GM12878 (cell line): ENCODE results near the gene RPL13A. TPM values are rescaled to one million over a fixed set of nuclear protein-coding genes. Genes with fewer than 3 reads are reported as not detected.
A peak's percentile ranks its signal among the peaks of the same experiment; 100 is the strongest.

Source experiments
- ATAC-seq: fragments of 200-7000 bp; cut with Tn5 transposase; 3 replicates; pipeline ENCODE4 v1.9.1; 2020; ENCODE audit warnings: mild to moderate bottlenecking, moderate library complexity
- BruUV-seq: library from RNA; stranded (reverse); fragments of 400-500 nt; replicated peaks from 2 replicates; lab custom pipeline; 2021; lab: Mats Ljungman, UMichigan
- CTCF ChIA-PET: fragments of 300-600 bp; sonication (Branson Sonifier 250); formaldehyde crosslinking; extraction: SDS; loops from one replicate; lab custom pipeline; 2021; ENCODE audit warnings: inconsistent platforms; lab: Yijun Ruan, JAX
- POLR2A ChIA-PET: fragments of 350-600 bp; formaldehyde crosslinking; extraction: SDS; loops from one replicate; lab custom pipeline; 2021; ENCODE audit warnings: inconsistent platforms; lab: Charles Lee
- RAD21 ChIA-PET: fragments of 300-600 bp; sonication (Branson Sonifier 250); formaldehyde crosslinking; loops from one replicate; lab custom pipeline; 2023; ENCODE audit warnings: antibody characterized with exemption; ENCODE audit not compliant: unreplicated experiment; lab: Charles Lee
- SMC1A ChIA-PET: fragments of 300-600 bp; sonication (Branson Sonifier 250); formaldehyde crosslinking; loops from one replicate; lab custom pipeline; 2023; ENCODE audit not compliant: unreplicated experiment, uncharacterized antibody; lab: Charles Lee
- DNase-seq: peaks from one replicate; pipeline ENCODE4 v3.0.0-alpha.2; 2011; ENCODE audit warnings: low read depth, low spot score
- FAIRE-seq: peaks from 3 replicates; lab custom pipeline; 2011; peaks lifted over from hg19 to GRCh38; lab: Jason Lieb, UNC
- H2AFZ ChIP-seq: 2 replicates; pipeline ENCODE4 v1.6.0; 2011; ENCODE audit warnings: low read depth, low read length, control low read depth; ENCODE audit not compliant: control insufficient read depth
- H3K27ac ChIP-seq: 2 replicates; pipeline ENCODE4 v1.5.1; 2011; ENCODE audit warnings: control low read depth; ENCODE audit not compliant: control insufficient read depth, insufficient read depth
- H3K27me3 ChIP-seq, 2 experiments: replicated peaks in 1 of 2; 2 replicates each; pipeline versions ENCODE4 v1.6.0 to v1.6.1; 2011; ENCODE audit warnings: low read length in 1 of 2; ENCODE audit not compliant: control insufficient read depth in 2 of 2, insufficient read depth in 2 of 2
- H3K36me3 ChIP-seq, 2 experiments: 2 replicates each; pipeline ENCODE4 v1.5.1; 2011; ENCODE audit warnings: low read length in 1 of 2; ENCODE audit not compliant: control insufficient read depth in 2 of 2, insufficient read depth in 2 of 2
- H3K4me1 ChIP-seq: 2 replicates; pipeline ENCODE4 v1.6.1; 2011; ENCODE audit warnings: mild to moderate bottlenecking, low read length, moderate library complexity, mixed read lengths; ENCODE audit not compliant: control insufficient read depth, insufficient read depth
- H3K4me2 ChIP-seq: 2 replicates; pipeline ENCODE4 v1.6.0; 2011; ENCODE audit warnings: control low read depth; ENCODE audit not compliant: control insufficient read depth, insufficient read depth
- H3K4me3 ChIP-seq: fragments of 200-600 bp; sonication (generic); 2 replicates; pipeline ENCODE4 v1.5.1; 2016
- H3K79me2 ChIP-seq: 2 replicates; pipeline ENCODE4 v1.6.0; 2011; ENCODE audit warnings: low read length; ENCODE audit not compliant: control insufficient read depth, insufficient read depth
- H3K9ac ChIP-seq: 2 replicates; pipeline ENCODE4 v1.8.0; 2011; ENCODE audit warnings: low read length, control low read depth, mixed read lengths; ENCODE audit not compliant: control insufficient read depth, insufficient read depth
- H3K9me3 ChIP-seq: replicated peaks from 3 replicates; pipeline ENCODE4 v1.5.1; 2011; ENCODE audit warnings: mild to moderate bottlenecking, low read length; ENCODE audit not compliant: control insufficient read depth, insufficient read depth
- H4K20me1 ChIP-seq: 2 replicates; pipeline ENCODE4 v1.6.0; 2011; ENCODE audit not compliant: control insufficient read depth, insufficient read depth
- ATF7 ChIP-seq: fragments of 450-650 bp; IDR thresholded peaks from 2 replicates; pipeline ENCODE4 v1.6.1; 2016; ENCODE audit warnings: low read depth, mild to moderate bottlenecking
- DPF2 ChIP-seq: fragments of 450-650 bp; IDR thresholded peaks from 2 replicates; pipeline ENCODE4 v1.6.1; 2017; ENCODE audit warnings: mild to moderate bottlenecking
- HSF1 ChIP-seq: fragments of 150-350 bp; IDR thresholded peaks from 2 replicates; pipeline ENCODE4 v1.6.1; 2014; ENCODE audit warnings: mild to moderate bottlenecking, low read depth, low read length
- LARP7 ChIP-seq: fragments of 450-650 bp; IDR thresholded peaks from 2 replicates; pipeline ENCODE4 v1.6.1; 2017; ENCODE audit warnings: mild to moderate bottlenecking
- NKRF ChIP-seq: fragments of 450-650 bp; conservative IDR thresholded peaks from 2 replicates; pipeline ENCODE4 v1.6.1; 2017; ENCODE audit warnings: mild to moderate bottlenecking, moderate library complexity
- NR2C2 ChIP-seq: IDR thresholded peaks from 2 replicates; pipeline ENCODE4 v1.6.1; 2011; ENCODE audit warnings: borderline replicate concordance, low read depth; ENCODE audit not compliant: control insufficient read depth, insufficient read length
- NR2F1 ChIP-seq: fragments of 450-650 bp; conservative IDR thresholded peaks from 2 replicates; pipeline ENCODE4 v1.6.1; 2017; ENCODE audit warnings: mild to moderate bottlenecking
- RELA ChIP-seq: fragments of 450-650 bp; IDR thresholded peaks from 2 replicates; pipeline ENCODE4 v1.8.0; 2014; ENCODE audit warnings: borderline replicate concordance; ENCODE audit not compliant: partially characterized antibody
- SIX5 ChIP-seq: IDR thresholded peaks from 2 replicates; pipeline ENCODE4 v1.6.1; 2011; ENCODE audit warnings: mild to moderate bottlenecking, low read depth, low read length, moderate library complexity; ENCODE audit not compliant: severe bottlenecking
- SREBF1 ChIP-seq: IDR thresholded peaks from 2 replicates; pipeline ENCODE4 v1.6.1; 2012; ENCODE audit warnings: mild to moderate bottlenecking, low read length
- TAF1 ChIP-seq: IDR thresholded peaks from 2 replicates; pipeline ENCODE4 v1.6.1; 2011; ENCODE audit warnings: mild to moderate bottlenecking, low read depth, low read length, borderline replicate concordance
- ZNF207 ChIP-seq: fragments of 450-650 bp; IDR thresholded peaks from 2 replicates; pipeline ENCODE4 v1.6.1; 2014; ENCODE audit warnings: antibody characterized with exemption, mild to moderate bottlenecking, borderline replicate concordance
- WGBS: methylation state at CpG from one replicate; pipeline ENCODE4 v1.1.6; 2016; ENCODE audit warnings: low lambda C conversion rate; ENCODE audit not compliant: insufficient replicate concordance, insufficient coverage; ENCODE audit errors: missing lambda C conversion rate; 5-methylcytosine and 5-hydroxymethylcytosine counted together
- in situ Hi-C: fragments of 300-500 bp; cut with MboI; formaldehyde crosslinking; loops from 9 replicates; pipeline ENCODE4 v1.14.3; 2018; ENCODE audit warnings: mixed read lengths
- intact Hi-C: fragments of 100-400 bp; cut with micrococcal nuclease; formaldehyde crosslinking; loops from one replicate; pipeline ENCODE4 v1.14.2; 2022; ENCODE audit not compliant: unreplicated experiment
- polyA plus RNA-seq, 11 experiments: library from polyadenylated mRNA; depleted of rRNA in 4 of 11; unstranded in 6 of 11; stranded (reverse) in 5 of 11; fragments of >200 nt; fragmentation: Nextera tagmentation in 4 of 11; fragmentation: Illumina TruSeq in 1 of 11; extraction: Ambion mirVana in 4 of 11; extraction: Trizol in 1 of 11; gene quantifications; 1 replicate in 1 of 11; 2 replicates in 10 of 11; pipeline versions ENCODE4 v1.2.1 to v1.2.3, GENCODE V29; 2011 to 2016; ENCODE audit warnings: inconsistent platforms in 2 of 11, missing spikeins in 2 of 11, low read depth in 1 of 11
- total RNA-seq, 4 experiments: library from RNA; depleted of rRNA in 3 of 4; stranded (reverse); fragments of >200 nt in 3 of 4; fragmentation: Illumina TruSeq in 1 of 4; extraction: Trizol in 1 of 4; gene quantifications; 2 replicates each; pipeline versions ENCODE4 v1.2.1 to v1.2.3, GENCODE V29; 2013 to 2021

RPL13A gene
- total and polyA plus RNA-seq, 10 of the 15 experiments (the other 5 are each of a cell fraction or from before 2014, with no cell fraction given): 1,426 to 8,961 (median 4,266) TPM

- POLR2A ChIA-PET: interaction anchor here (0.7 to 6.2 kb wide), 12 partner anchors 12 to 120 kb away, joined by 3 to 81 read pairs (median 5); partner anchors contain the start of genes ALDH16A1, PIH1D1 and RPL13A
These were observed 16.8 kb upstream of the RPL13A start for GRCh38 chr19:49470615-49470978.

More at GRCh38 chr19:49470615-49470978, 16.8 kb upstream of the RPL13A start:
- Histone ChIP-seq H4K20me1 (no peaks in the 10 kb centered on the region), H3K4me1 (peaks cover 42% of the 10 kb centered on the region), H3K9me3 (no peaks in the 10 kb centered on the region), H3K27ac (peak overlapping the region; percentile 82), H3K27me3 (no peaks in the 10 kb centered on the region), H3K4me3 (no peak overlapping the region), H2AFZ (peak overlapping the region; percentile 81; the same call in 1 of the 2 replicates), H3K4me2 (peak overlapping the region; percentile 32), H3K36me3 (peaks cover 1 to 2% of the 10 kb centered on the region in 2 experiments; a peak in 2 of 4 replicates), H3K79me2 (no peaks in the 10 kb centered on the region), H3K9ac (peak overlapping the region; percentile 4; the same call in 1 of the 2 replicates)
- no peak for DNase-seq
- WGBS: 16% methylated on average over 7 of the region's 8 CpGs
- ChIA-PET CTCF (interaction anchor here (0.6 to 5.9 kb wide), 31 partner anchors 8 to 244 kb away, joined by 3 to 68 read pairs (median 5); partner anchors contain the start of genes ALDH16A1 and PIH1D1), SMC1A (interaction anchor here (0.9 to 3.2 kb wide), 15 partner anchors 15 to 243 kb away, joined by 3 to 53 read pairs (median 4); partner anchors contain the start of genes ALDH16A1 and PIH1D1), RAD21 (interaction anchor here (0.7 to 6.0 kb wide), 18 partner anchors 16 to 373 kb away, joined by 3 to 90 read pairs (median 5); partner anchors contain the start of genes ALDH16A1, CD37, PIH1D1 and PRMT1)
- FAIRE-seq: no peak
- TF ChIP-seq RELA (no peak), NKRF (no peak), SREBF1 (no peak), HSF1 (no peak), ATF7 (no peak), NR2F1 (no peak), DPF2 (no peak), LARP7 (no peak), NR2C2 (no peak), TAF1 (no peak), SIX5 (no peak), ZNF207 (no peak)
- intact Hi-C loops: loop anchor here (1.0 to 5.0 kb wide), 5 partner anchors 19 to 244 kb away; partner anchors contain the start of gene PIH1D1
- BruUV-seq: no TSS peak
- in situ Hi-C loops: no loop called here
- peak; percentile 1 for ATAC-seq
